C4-2B (cell line): ENCODE data around the gene RHOF.
"Not testable (repeated sequence)": the region's sequence is repeated elsewhere in the genome, so short reads cannot be mapped to it uniquely, and the experiment has no call there.

Experiments used
- H3K27ac ChIP-seq: fragments of 450-650 bp; 2 replicates; pipeline ENCODE4 v1.5.1; 2017
- ZFX ChIP-seq: fragments of 450-650 bp; IDR thresholded peaks from 2 replicates; pipeline ENCODE4 v1.6.1; 2017
- TF ChIP-seq, protein P1 (sequence below): fragments of 450-650 bp; conservative IDR thresholded peaks from 2 replicates; pipeline ENCODE4 v1.5.1; 2017; ENCODE audit warnings: mild to moderate bottlenecking

RHOF gene

DNA sequence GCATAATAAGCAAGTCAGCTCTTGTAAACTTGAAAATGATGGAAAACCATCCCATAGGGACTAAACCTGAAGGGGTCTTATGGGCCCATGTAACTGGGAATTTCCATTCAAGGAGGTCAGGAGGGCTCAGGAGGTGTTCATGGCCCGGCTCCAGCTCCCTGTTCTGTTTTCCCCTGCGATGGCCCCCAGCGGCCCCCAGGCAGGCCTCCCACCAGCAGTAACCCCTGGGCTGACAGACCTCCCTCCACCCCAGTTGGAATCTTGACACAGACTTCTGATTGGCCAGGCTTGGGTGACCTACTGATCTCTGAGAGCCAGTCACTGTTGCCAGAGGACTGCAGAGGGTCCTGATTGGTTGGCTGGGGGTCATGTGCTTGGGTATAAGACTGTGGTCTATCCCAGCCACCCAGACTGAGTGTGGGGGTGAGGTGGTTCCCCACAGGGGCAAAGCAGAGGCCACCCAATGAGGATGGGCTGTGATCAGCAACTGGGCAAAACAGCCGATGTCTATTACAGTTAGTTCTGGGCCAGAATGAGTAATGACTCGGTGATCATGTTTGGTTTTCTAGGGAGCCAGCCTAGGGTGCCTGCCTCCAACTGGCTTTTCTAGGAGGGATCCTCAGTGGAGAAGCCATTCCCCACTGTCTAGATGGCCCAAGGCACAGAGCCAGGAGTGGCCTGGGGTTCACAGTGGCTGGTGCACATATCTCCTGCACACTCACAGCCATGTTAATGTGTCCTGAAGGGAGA is 27.0 kb downstream of the RHOF start:
- H3K27ac ChIP-seq, result no peak overlapping the region
- TF ChIP-seq, protein P1, sequence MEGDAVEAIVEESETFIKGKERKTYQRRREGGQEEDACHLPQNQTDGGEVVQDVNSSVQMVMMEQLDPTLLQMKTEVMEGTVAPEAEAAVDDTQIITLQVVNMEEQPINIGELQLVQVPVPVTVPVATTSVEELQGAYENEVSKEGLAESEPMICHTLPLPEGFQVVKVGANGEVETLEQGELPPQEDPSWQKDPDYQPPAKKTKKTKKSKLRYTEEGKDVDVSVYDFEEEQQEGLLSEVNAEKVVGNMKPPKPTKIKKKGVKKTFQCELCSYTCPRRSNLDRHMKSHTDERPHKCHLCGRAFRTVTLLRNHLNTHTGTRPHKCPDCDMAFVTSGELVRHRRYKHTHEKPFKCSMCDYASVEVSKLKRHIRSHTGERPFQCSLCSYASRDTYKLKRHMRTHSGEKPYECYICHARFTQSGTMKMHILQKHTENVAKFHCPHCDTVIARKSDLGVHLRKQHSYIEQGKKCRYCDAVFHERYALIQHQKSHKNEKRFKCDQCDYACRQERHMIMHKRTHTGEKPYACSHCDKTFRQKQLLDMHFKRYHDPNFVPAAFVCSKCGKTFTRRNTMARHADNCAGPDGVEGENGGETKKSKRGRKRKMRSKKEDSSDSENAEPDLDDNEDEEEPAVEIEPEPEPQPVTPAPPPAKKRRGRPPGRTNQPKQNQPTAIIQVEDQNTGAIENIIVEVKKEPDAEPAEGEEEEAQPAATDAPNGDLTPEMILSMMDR, result no peak
- no peak for TF ChIP-seq ZFX

DNA sequence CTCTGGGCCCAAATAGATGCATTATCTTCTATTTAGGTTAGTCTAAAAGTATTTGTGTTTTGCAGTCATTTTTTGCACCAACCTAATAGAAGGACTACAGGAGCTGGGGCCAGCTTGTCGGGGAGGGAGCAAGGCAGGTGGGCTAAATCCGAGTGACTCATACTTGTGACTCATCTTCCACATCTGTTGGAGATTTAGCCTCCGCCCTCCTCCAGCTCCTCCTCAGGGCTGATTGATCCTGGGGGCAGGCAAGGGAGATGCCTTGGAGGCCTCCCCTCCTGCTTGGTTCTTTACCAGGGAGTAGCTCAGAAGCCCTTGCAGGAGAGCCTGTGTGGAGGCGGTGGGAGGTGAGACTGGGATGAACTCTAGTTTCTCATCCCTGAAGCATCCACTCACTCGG is 27.9 kb downstream of the RHOF start:
- H3K27ac ChIP-seq, result no peak overlapping the region

DNA sequence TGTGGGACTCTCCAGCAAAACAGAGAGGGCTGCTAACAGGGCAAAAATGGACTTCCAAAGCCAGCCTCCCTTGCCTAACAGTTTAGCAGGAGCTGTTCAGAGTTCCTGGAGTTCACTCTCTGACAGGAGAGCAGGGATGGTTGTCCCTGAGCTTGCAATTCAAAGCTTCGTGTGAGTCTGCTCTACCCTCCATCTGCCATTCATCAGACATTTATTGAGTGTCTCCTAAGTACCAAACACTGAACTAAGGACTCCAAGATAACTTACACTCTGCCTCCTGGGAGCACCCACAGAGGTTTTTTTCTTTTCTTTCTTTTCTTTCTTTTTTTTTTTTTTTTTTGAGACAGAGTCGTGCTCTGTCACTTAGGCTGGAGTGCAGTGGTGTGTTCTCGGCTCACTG is 28.7 kb downstream of the RHOF start:
- no peak for TF ChIP-seq ZFX
- TF ChIP-seq, protein P1, result no peak
- no peak overlapping the region for H3K27ac ChIP-seq

More for the DNA sequence above, 27.9 kb downstream of the RHOF start:
- TF ChIP-seq ZFX, result no peak
- TF ChIP-seq, protein P1, result no peak

DNA sequence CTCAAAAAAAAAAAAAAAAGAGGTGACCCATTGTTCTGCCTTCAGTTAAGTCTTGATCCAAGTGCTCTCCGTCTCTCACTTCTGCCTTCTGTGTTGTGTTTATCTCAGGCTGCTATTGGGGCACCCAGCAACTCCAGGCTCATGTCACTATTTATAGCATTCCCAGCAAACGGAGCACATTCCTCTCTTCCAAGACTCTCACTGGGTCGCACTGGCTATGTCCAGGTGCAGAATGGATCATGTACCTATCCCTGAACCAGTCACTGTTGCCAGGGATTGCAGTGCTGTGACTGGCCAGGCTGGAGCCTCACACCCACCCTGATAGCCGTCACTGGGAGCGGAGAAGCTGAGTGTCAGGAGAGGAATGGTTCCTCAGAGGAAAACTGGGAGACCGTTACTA is 31.2 kb downstream of the RHOF start:
- TF ChIP-seq, protein P1, result no peak
- no peak for TF ChIP-seq ZFX
- no peak overlapping the region for H3K27ac ChIP-seq

DNA sequence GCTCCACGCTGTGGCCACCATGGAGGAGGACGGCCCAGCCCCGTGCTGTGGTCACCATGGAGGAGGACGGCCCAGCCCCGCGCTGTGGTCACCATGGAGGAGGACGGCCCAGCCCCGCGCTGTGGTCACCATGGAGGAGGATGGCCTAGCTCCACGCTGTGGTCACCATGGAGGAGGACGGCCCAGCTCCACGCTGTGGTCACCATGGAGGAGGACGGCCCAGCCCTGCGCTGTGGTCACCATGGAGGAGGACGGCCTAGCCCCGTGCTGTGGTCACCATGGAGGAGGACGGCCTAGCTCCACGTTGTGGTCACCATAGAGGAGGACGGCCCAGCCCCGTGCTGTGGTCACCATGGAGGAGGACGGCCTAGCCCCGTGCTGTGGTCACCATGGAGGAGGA is 35.0 kb downstream of the RHOF start:
- H3K27ac ChIP-seq, result not testable (repeated sequence)

DNA sequence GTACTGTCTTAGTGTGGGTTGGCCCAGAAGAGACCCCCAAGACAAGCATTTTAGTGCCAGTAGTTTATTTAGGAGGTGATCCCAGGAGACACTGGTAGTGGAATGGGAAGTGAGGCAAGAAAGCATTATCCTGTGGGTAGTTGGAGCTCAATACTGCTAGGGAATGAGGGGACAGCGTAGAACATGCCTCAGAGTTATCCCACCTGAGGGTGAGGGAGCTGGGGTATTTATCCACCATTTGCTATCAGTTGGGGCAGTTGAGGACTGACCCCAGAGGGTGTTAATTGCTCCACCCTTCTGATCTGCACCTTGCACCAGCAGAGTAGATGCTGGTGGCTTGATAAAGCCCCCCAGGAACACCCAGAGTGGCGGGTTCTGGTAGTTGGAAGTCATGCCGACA is 37.9 kb downstream of the RHOF start:
- H3K27ac ChIP-seq, result peak overlapping the region; percentile 69

DNA sequence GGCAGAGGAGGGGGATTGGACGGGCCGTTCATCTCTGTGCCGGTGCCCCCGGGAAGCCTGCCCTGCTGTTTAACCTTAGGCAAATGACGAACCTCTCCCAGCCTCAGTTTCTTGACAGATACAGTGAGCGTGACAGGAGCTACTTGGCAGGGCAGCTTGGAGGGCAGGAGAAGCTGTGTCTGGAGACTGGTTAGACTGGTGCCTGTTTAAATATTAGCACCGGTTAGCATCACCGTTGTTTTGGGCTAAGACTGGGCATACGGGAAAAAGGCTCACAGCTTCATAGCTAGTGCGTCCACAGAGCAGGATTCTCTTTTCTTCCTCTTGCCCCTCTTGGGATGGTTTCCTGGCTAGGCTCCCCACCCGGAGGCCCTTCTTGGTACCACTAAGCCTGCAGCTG is 38.7 kb downstream of the RHOF start:
- TF ChIP-seq ZFX, result no peak
- TF ChIP-seq, protein P1, result no peak
- H3K27ac ChIP-seq, result peak overlapping the region; percentile 69

More for the DNA sequence above, 37.9 kb downstream of the RHOF start:
- TF ChIP-seq ZFX, result no peak
- TF ChIP-seq, protein P1, result no peak

DNA sequence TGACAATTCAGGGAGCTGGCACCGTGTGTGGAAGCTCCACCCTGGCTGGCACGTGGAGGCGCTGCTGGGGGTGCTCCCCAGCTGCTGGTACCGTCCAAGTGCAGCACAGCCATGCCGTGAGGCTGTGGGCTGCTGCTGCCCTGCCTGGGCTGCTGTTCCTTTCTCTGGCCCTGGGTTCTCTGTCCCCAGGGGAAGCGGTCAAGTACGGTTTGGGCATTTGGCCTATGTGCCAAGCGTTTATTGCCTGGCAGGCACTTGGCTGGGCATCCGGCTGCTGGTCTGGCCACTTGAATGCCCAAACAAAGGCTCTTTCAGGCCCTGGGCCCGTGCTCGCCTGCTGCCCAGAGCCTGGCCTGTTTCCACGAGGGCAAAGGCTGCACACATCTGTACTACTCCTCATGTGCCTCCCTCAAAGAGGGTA is 39.6 kb downstream of the RHOF start:
- peak overlapping the region; percentile 69 for H3K27ac ChIP-seq
- TF ChIP-seq, protein P1, result no peak
- peak; percentile 52; the same call in 1 of the 2 replicates for TF ChIP-seq ZFX
